Dendritic cell treated with granulocyte-macrophage colony-stimulating factor and Interleukin-4, amounts not matched to agents 40 ng/mL and 50 ng/mL, for 4 days (primary cell): ENCODE measurements around the gene CASZ1.

Experiments
- H3K27ac Mint-ChIP-seq: one replicate; pipeline ENCODE4 v1.8.0; 2022; ENCODE audit warnings: mild to moderate bottlenecking, mixed read lengths
- H3K27me3 Mint-ChIP-seq: one replicate; pipeline ENCODE4 v1.8.0; 2022; ENCODE audit warnings: mild to moderate bottlenecking, mixed read lengths
- H3K36me3 Mint-ChIP-seq: one replicate; pipeline ENCODE4 v1.8.0; 2022; ENCODE audit warnings: low read depth, mixed read lengths
- H3K4me1 Mint-ChIP-seq: one replicate; pipeline ENCODE4 v1.8.0; 2022; ENCODE audit warnings: low read depth, mixed read lengths
- H3K4me3 Mint-ChIP-seq: one replicate; pipeline ENCODE4 v1.8.0; 2022; ENCODE audit warnings: mild to moderate bottlenecking, moderate library complexity, mixed read lengths
- H3K9me3 Mint-ChIP-seq: one replicate; pipeline ENCODE4 v1.8.0; 2022; ENCODE audit warnings: mixed read lengths
- intact Hi-C: fragments of 100-400 bp; cut with micrococcal nuclease; formaldehyde crosslinking; loops from one replicate; pipeline ENCODE4 v1.15.0; 2022

Gene CASZ1

DNA sequence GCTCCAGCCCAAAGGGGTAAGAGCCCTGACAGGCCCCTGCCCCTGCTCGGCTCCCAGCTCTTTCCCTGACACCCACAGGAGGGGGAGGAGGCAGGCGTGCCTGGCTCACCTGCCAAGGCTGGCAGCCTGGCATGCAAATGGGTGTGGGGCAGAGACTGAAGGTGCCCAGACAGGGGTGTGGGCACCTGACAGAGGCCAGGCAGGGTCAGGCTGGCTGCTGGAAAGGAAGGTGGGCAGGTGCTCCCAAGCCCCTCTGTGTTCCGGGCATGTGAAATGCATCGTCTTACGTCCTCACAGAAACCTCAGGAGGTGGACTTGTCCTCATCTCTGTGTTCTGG lies 19.4 kb upstream of the CASZ1 start:
- no peaks in the 10 kb centered on the region for H3K36me3 Mint-ChIP-seq
- no peaks in the 10 kb centered on the region for H3K27me3 Mint-ChIP-seq
- no peaks in the 10 kb centered on the region for H3K4me1 Mint-ChIP-seq
- H3K4me3 Mint-ChIP-seq, result no peak overlapping the region
- H3K9me3 Mint-ChIP-seq, result no peaks in the 10 kb centered on the region
- H3K27ac Mint-ChIP-seq, result no peak overlapping the region
- intact Hi-C loops, result no loop called here

DNA sequence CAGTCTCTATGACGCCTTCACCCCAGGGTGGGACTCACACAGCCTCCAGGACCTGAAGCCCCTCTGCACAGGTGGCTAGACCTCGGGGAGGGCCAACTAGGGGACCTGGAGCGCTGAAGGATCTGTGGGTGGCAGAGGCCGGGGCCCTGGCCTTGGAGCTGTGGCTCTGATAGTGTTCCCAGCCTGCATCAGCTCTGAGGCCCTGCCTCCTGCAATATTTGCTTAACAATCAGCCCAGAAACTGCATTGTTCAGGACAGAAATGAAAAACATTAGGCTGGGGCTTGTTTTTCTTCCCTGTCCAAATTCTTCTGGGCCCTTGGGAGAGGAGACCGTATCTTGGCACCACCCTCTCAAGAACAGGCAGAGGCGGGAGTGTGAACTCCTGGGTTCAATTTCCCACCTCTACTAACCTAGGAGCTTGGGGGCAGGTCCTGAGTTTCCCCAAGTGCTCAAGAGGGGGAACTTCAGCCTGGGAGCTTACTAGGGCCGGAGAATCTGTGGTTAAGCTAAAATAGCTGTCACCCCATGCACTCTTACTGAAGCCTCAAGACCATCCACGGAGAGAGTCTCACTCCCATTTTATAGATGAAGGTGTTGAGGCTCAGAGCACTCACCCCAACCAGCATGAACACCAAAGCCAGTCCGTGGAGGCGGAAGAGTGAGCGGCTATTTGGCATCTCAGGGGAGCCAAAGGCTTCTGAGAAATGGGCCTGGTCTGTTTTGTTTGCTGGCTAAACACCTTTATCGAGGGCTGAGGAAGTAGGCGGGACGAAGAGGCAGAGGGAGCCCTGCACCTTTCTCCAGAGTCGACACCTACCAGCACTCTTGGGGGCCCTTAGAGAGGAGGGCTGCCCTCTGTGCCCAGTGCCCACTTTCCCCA lies 18.8 kb upstream of the CASZ1 start:
- H3K4me1 Mint-ChIP-seq, result no peaks in the 10 kb centered on the region
- no peaks in the 10 kb centered on the region for H3K9me3 Mint-ChIP-seq
- H3K27me3 Mint-ChIP-seq, result peaks cover 3% of the 10 kb centered on the region
- H3K36me3 Mint-ChIP-seq, result no peaks in the 10 kb centered on the region
- H3K27ac Mint-ChIP-seq, result no peak overlapping the region
- intact Hi-C loops, result no loop called here
- no peak overlapping the region for H3K4me3 Mint-ChIP-seq

GRCh38 chr1:10814312-10814711 lies 17.9 kb upstream of the CASZ1 start:
- no peaks in the 10 kb centered on the region for H3K36me3 Mint-ChIP-seq
- no peak overlapping the region for H3K27ac Mint-ChIP-seq
- intact Hi-C loops, result no loop called here
- H3K27me3 Mint-ChIP-seq, result peaks cover 5% of the 10 kb centered on the region
- no peaks in the 10 kb centered on the region for H3K4me1 Mint-ChIP-seq
- no peaks in the 10 kb centered on the region for H3K9me3 Mint-ChIP-seq
- no peak overlapping the region for H3K4me3 Mint-ChIP-seq

- Mint-ChIP-seq H3K4me3 (no peak overlapping the region), H3K4me1 (no peaks in the 10 kb centered on the region), H3K36me3 (no peaks in the 10 kb centered on the region), H3K27me3 (peaks cover 10% of the 10 kb centered on the region), H3K9me3 (no peaks in the 10 kb centered on the region), H3K27ac (no peak overlapping the region)
- intact Hi-C loops, result no loop called here
Observed at GRCh38 chr1:10813799-10814198, 17.4 kb upstream of the CASZ1 start.

DNA sequence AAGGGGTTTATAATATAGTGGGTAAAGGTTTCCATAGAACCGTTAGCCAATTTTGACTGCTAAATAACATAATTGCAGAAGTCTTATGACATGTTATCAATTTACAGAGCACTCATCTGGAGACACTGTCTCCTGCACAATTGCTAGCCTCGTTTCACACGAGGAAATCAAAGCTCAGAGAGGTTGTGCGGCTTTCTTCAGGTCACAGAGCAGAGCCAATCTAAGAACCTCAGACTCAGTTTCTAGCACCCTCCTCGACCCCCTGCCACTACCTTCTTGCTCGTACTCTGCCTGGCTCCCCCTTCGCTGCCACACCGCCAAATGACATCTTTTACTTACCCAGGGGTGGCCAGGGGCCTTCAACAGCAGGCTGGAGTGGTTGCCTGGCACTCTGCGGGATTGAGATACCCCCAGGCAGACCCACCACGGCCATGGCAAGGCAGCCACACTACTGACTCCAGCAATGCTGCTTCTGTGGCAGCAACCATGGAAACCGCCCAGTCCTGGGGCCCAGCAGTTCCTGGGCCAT lies 16.0 kb upstream of the CASZ1 start:
- Mint-ChIP-seq H3K9me3 (no peaks in the 10 kb centered on the region), H3K27me3 (peaks cover 18% of the 10 kb centered on the region)

GRCh38 chr1:10808441-10808840 lies 12.0 kb upstream of the CASZ1 start:
- intact Hi-C loops, result no loop called here
- Mint-ChIP-seq H3K27me3 (peaks cover 33% of the 10 kb centered on the region), H3K27ac (no peak overlapping the region)

More for the DNA sequence above, 16.0 kb upstream of the CASZ1 start:
- H3K4me1 Mint-ChIP-seq, result no peaks in the 10 kb centered on the region
- no peak overlapping the region for H3K27ac Mint-ChIP-seq
- intact Hi-C loops, result no loop called here
- H3K36me3 Mint-ChIP-seq, result no peaks in the 10 kb centered on the region
- no peak overlapping the region for H3K4me3 Mint-ChIP-seq

GRCh38 chr1:10806966-10807365 lies 10.5 kb upstream of the CASZ1 start:
- no peaks in the 10 kb centered on the region for H3K36me3 Mint-ChIP-seq
- no peak overlapping the region for H3K4me3 Mint-ChIP-seq
- no peaks in the 10 kb centered on the region for H3K9me3 Mint-ChIP-seq
- peaks cover 41% of the 10 kb centered on the region for H3K27me3 Mint-ChIP-seq
- H3K4me1 Mint-ChIP-seq, result no peaks in the 10 kb centered on the region
- no peak overlapping the region for H3K27ac Mint-ChIP-seq
- intact Hi-C loops, result no loop called here

More at GRCh38 chr1:10808441-10808840, 12.0 kb upstream of the CASZ1 start:
- H3K9me3 Mint-ChIP-seq, result no peaks in the 10 kb centered on the region
- H3K4me1 Mint-ChIP-seq, result no peaks in the 10 kb centered on the region
- H3K4me3 Mint-ChIP-seq, result no peak overlapping the region
- no peaks in the 10 kb centered on the region for H3K36me3 Mint-ChIP-seq

DNA sequence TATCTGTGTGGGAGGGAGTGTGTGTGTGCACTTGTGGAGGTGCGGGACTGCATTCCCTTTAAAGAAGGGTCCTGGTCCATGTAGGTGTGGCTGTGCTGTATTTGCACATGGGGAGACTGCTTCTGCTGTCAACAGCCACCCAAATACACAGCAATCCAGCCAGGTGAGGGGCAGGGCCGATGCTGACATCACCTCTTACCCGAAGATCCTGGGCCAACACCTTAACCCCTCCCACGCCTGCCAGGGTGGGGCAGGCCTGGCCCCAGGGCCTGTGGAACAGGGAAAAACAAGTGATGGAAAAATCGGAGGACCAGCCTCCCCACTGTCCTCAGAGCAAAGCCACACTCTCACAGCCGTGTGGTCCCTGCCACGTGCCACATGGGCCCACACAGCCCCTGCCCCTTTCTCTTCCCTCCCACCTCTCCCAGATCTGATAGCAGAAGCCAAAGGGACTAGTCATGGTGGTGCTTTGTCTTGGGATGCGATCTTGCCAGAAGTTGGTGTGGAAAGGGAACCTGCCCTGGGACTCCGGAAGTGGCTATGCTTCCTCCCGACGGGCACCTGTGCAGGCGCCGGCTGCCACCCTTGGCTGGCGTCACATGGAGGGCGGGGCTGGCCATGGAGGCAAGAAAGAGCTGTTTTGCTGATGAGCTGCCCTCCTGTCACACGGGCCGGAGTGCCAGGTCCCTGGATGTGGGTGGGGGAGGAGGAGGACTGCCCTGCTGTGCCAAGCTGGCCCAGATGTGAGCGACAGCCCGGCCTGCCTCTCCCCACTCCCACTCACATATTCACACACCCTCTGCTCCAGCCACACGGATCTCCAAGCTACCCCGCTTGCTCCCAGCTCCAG lies 7.8 kb upstream of the CASZ1 start:
- H3K4me3 Mint-ChIP-seq, result no peak overlapping the region

GRCh38 chr1:10802944-10803715 lies 6.7 kb upstream of the CASZ1 start:
- Mint-ChIP-seq H3K27ac (no peak overlapping the region), H3K4me1 (no peaks in the 10 kb centered on the region), H3K36me3 (no peaks in the 10 kb centered on the region), H3K9me3 (no peaks in the 10 kb centered on the region), H3K4me3 (no peak overlapping the region), H3K27me3 (peaks cover 51% of the 10 kb centered on the region)
- intact Hi-C loops, result no loop called here

More for the DNA sequence above, 7.8 kb upstream of the CASZ1 start:
- Mint-ChIP-seq H3K27ac (no peak overlapping the region), H3K4me1 (no peaks in the 10 kb centered on the region), H3K9me3 (no peaks in the 10 kb centered on the region), H3K36me3 (no peaks in the 10 kb centered on the region), H3K27me3 (peaks cover 50% of the 10 kb centered on the region)
- intact Hi-C loops, result no loop called here

GRCh38 chr1:10800778-10801177 lies 4.3 kb upstream of the CASZ1 start:
- no peaks in the 10 kb centered on the region for H3K4me1 Mint-ChIP-seq
- H3K27ac Mint-ChIP-seq, result no peak overlapping the region
- no peaks in the 10 kb centered on the region for H3K9me3 Mint-ChIP-seq
- H3K36me3 Mint-ChIP-seq, result no peaks in the 10 kb centered on the region
- H3K27me3 Mint-ChIP-seq, result peaks cover 66% of the 10 kb centered on the region
- intact Hi-C loops, result no loop called here
- H3K4me3 Mint-ChIP-seq, result no peak overlapping the region

GRCh38 chr1:10799726-10800125 lies 3.3 kb upstream of the CASZ1 start:
- no peak overlapping the region for H3K27ac Mint-ChIP-seq
- H3K36me3 Mint-ChIP-seq, result no peaks in the 10 kb centered on the region
- no peaks in the 10 kb centered on the region for H3K9me3 Mint-ChIP-seq
- intact Hi-C loops, result no loop called here
- H3K4me1 Mint-ChIP-seq, result peaks cover 7% of the 10 kb centered on the region
- H3K27me3 Mint-ChIP-seq, result peaks cover 71% of the 10 kb centered on the region
- H3K4me3 Mint-ChIP-seq, result no peak overlapping the region

DNA sequence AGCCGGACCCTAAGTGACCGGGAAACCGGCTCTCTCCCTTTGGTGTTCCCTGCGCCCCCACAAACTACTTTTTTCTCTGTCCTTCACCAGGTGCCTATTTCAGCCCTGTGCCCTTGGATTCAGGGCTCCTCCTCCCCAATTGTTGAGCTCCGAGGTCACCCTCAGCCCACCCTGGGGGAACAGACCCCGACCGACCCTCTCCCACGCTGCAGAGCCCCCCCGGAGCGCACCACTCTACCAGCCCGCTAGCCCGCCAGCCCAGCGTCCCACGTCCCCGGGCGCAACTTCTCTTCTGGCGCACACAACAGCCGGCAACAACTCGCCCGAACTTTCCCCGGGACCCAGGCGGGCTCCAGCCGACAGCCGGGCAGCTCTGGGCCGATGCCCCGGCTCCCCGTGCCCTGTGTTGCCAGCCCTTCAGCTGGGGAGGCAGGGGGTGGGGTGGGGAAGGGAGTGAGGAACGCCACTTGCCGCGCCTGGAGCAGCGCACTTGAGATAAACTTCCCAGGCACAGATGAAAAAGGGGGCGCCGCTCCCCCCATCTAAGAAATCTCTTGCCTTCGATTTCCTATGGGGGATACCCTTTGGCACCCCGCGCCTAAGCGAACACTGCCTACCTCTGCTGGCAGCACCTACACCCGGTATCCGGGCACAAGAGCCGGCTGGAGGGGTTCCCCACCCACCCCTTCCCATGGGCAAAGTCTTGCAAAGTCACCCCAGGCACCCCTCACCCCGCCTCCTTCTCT lies 997 bp downstream of the CASZ1 start:
- no peaks in the 10 kb centered on the region for H3K9me3 Mint-ChIP-seq
- H3K4me3 Mint-ChIP-seq, result peak overlapping the region; percentile 60
- intact Hi-C loops, result no loop called here
- H3K27me3 Mint-ChIP-seq, result peaks cover 71% of the 10 kb centered on the region
- no peaks in the 10 kb centered on the region for H3K36me3 Mint-ChIP-seq
- no peak overlapping the region for H3K27ac Mint-ChIP-seq
- peaks cover 7% of the 10 kb centered on the region for H3K4me1 Mint-ChIP-seq

- H3K4me3 Mint-ChIP-seq, result peak overlapping the region; percentile 60
- intact Hi-C loops, result no loop called here
- no peaks in the 10 kb centered on the region for H3K36me3 Mint-ChIP-seq
- H3K9me3 Mint-ChIP-seq, result no peaks in the 10 kb centered on the region
- H3K27ac Mint-ChIP-seq, result no peak overlapping the region
- peaks cover 65% of the 10 kb centered on the region for H3K27me3 Mint-ChIP-seq
- H3K4me1 Mint-ChIP-seq, result peaks cover 7% of the 10 kb centered on the region
Observed at GRCh38 chr1:10794724-10795275, 1.6 kb downstream of the CASZ1 start.
